D721Med (cell line): ENCODE measurements around the gene KIR2DL3.
"Not testable (repeated sequence)": the region's sequence is repeated elsewhere in the genome, so short reads cannot be mapped to it uniquely, and the experiment has no call there.

Experiments used
- DNase-seq: peaks from one replicate; pipeline ENCODE4 v3.0.0; 2011; ENCODE audit warnings: low spot score; ENCODE audit not compliant: insufficient read length
- FAIRE-seq: peaks from 2 replicates; lab custom pipeline; 2011; peaks lifted over from hg19 to GRCh38; lab: Jason Lieb, UNC

The KIR2DL3 gene

GRCh38 chr19:54756204-54757110, 18.1 kb downstream of the KIR2DL3 start:
- FAIRE-seq: not testable (repeated sequence)

GRCh38 chr19:54758577-54758976, 20.3 kb downstream of the KIR2DL3 start:
- DNase-seq, FAIRE-seq: not testable (repeated sequence)

More at GRCh38 chr19:54756204-54757110, 18.1 kb downstream of the KIR2DL3 start:
- DNase-seq: not testable (repeated sequence)

GRCh38 chr19:54764219-54764618, 25.9 kb downstream of the KIR2DL3 start:
- FAIRE-seq, DNase-seq: not testable (repeated sequence)

- not testable (repeated sequence) for FAIRE-seq
These were observed 28.2 kb downstream of the KIR2DL3 start for GRCh38 chr19:54766464-54766863.

GRCh38 chr19:54769646-54770045, 31.3 kb downstream of the KIR2DL3 start, which contains the start of gene KIR2DL1:
Gene KIR2DL1 (plus strand): TSS chr19:54769793. CDS start chr19:54769851, 58 bp downstream.
- not testable (repeated sequence) for DNase-seq, FAIRE-seq

More at GRCh38 chr19:54766464-54766863, 28.2 kb downstream of the KIR2DL3 start:
- not testable (repeated sequence) for DNase-seq

GRCh38 chr19:54770511-54770910, 32.2 kb downstream of the KIR2DL3 start:
- DNase-seq, FAIRE-seq: not testable (repeated sequence)

- not testable (repeated sequence) for DNase-seq, FAIRE-seq
These were observed 33.0 kb downstream of the KIR2DL3 start for GRCh38 chr19:54771018-54771960.

- DNase-seq, FAIRE-seq: not testable (repeated sequence)
These were observed 34.4 kb downstream of the KIR2DL3 start for GRCh38 chr19:54772666-54773065.

- not testable (repeated sequence) for DNase-seq, FAIRE-seq
These were observed 36.9 kb downstream of the KIR2DL3 start for GRCh38 chr19:54775095-54775815.

GRCh38 chr19:54775830-54776229, 37.5 kb downstream of the KIR2DL3 start:
- FAIRE-seq, DNase-seq: not testable (repeated sequence)

- not testable (repeated sequence) for DNase-seq, FAIRE-seq
These were observed 39.5 kb downstream of the KIR2DL3 start for GRCh38 chr19:54777851-54778250.

- not testable (repeated sequence) for FAIRE-seq, DNase-seq
These were observed 40.6 kb downstream of the KIR2DL3 start for GRCh38 chr19:54778896-54779295.

- FAIRE-seq, DNase-seq: not testable (repeated sequence)
These were observed 44.6 kb downstream of the KIR2DL3 start for GRCh38 chr19:54782916-54783315.

GRCh38 chr19:54786091-54786723, 47.9 kb downstream of the KIR2DL3 start:
- not testable (repeated sequence) for FAIRE-seq, DNase-seq

GRCh38 chr19:54788154-54788553, 49.8 kb downstream of the KIR2DL3 start:
- not testable (repeated sequence) for FAIRE-seq, DNase-seq
